Fibroblast of the aortic adventitia (primary cell): ENCODE measurements around the gene ACE. TPM values are rescaled to one million over a fixed set of nuclear protein-coding genes. Genes with fewer than 3 reads are reported as not detected.

Experiments
- DNase-seq: peaks from one replicate; pipeline ENCODE4 v3.0.0-alpha.2; 2010; ENCODE audit warnings: low read depth
- H3K4me3 ChIP-seq: 2 replicates; pipeline ENCODE4 v1.5.1; 2011; ENCODE audit warnings: low read depth, mild to moderate bottlenecking, control low read depth, low read length, moderate library complexity
- CTCF ChIP-seq: IDR thresholded peaks from 2 replicates; pipeline ENCODE4 v1.5.1; 2011; ENCODE audit warnings: mild to moderate bottlenecking, low read length, control low read depth, inconsistent platforms; ENCODE audit not compliant: insufficient read depth
- total RNA-seq: library from RNA; depleted of rRNA; stranded (reverse); fragments of >200 nt; gene quantifications from 2 replicates; pipeline ENCODE4 v1.2.3, GENCODE V29; 2012; ENCODE audit warnings: low replicate concordance

Gene ACE
- total RNA-seq, 1 donor, result 24.3 TPM

GRCh38 chr17:63512388-63512787, 35.5 kb downstream of the ACE start:
- DNase-seq, result no peak
- TF ChIP-seq CTCF, result no peak
- H3K4me3 ChIP-seq, result no peak overlapping the region

GRCh38 chr17:63512896-63513644, 36.2 kb downstream of the ACE start:
- no peak for TF ChIP-seq CTCF
- H3K4me3 ChIP-seq, result no peak overlapping the region
- DNase-seq, result no peak

GRCh38 chr17:63514477-63514876, 37.6 kb downstream of the ACE start:
- no peak overlapping the region for H3K4me3 ChIP-seq
- no peak for TF ChIP-seq CTCF
- DNase-seq, result no peak

- no peak for TF ChIP-seq CTCF
- H3K4me3 ChIP-seq, result no peak overlapping the region
- DNase-seq, result no peak
Measured at GRCh38 chr17:63514974-63515373, 38.1 kb downstream of the ACE start.

- no peak for TF ChIP-seq CTCF
- DNase-seq, result no peak
- H3K4me3 ChIP-seq, result no peak overlapping the region
Measured at GRCh38 chr17:63515426-63515825, 38.6 kb downstream of the ACE start.

- no peak overlapping the region for H3K4me3 ChIP-seq
Measured at GRCh38 chr17:63516910-63517824, 40.3 kb downstream of the ACE start.

More at GRCh38 chr17:63516910-63517824, 40.3 kb downstream of the ACE start:
- TF ChIP-seq CTCF, result no peak
- DNase-seq, result peak; percentile 16
